NCI-H2196 treated with DMSO at 0.1 percent for 48 hours (cell line): ENCODE measurements around the gene TRAPPC8.
"Not testable (repeated sequence)": the region's sequence is repeated elsewhere in the genome, so short reads cannot be mapped to it uniquely, and the experiment has no call there.

Experiments
- DNase-seq: peaks from one replicate; lab custom pipeline; 2025; ENCODE audit not compliant: unreplicated experiment; lab: John Stamatoyannopoulos, UW

TRAPPC8 gene

GRCh38 chr18:31801078-31801477 is 141.8 kb downstream of the TRAPPC8 start:
- no peak for DNase-seq

GRCh38 chr18:31799257-31799656 is 143.7 kb downstream of the TRAPPC8 start:
- DNase-seq = not testable (repeated sequence)

- no peak for DNase-seq
Observed at GRCh38 chr18:31798399-31798798, 144.5 kb downstream of the TRAPPC8 start.

- DNase-seq = no peak
Observed at GRCh38 chr18:31795747-31796146, 147.2 kb downstream of the TRAPPC8 start.

GRCh38 chr18:31793531-31793930 is 149.4 kb downstream of the TRAPPC8 start:
- DNase-seq = no peak

GRCh38 chr18:31792580-31792911 is 150.4 kb downstream of the TRAPPC8 start:
- no peak for DNase-seq

GRCh38 chr18:31791817-31792579 is 150.9 kb downstream of the TRAPPC8 start:
- no peak for DNase-seq

GRCh38 chr18:31789409-31789808 is 153.5 kb downstream of the TRAPPC8 start:
- no peak for DNase-seq

GRCh38 chr18:31783059-31783458 is 159.9 kb downstream of the TRAPPC8 start:
- no peak for DNase-seq
